Activated CD8-positive, alpha-beta T cell treated with anti-CD3 and anti-CD28 coated beads for 36 hours (primary cell): ENCODE results near the gene CRTC2. TPM values are rescaled to one million over a fixed set of nuclear protein-coding genes. Genes with fewer than 3 reads are reported as not detected.

Experiments used
- ATAC-seq: fragments of 200-7000 bp; cut with Tn5 transposase; one replicate; pipeline ENCODE4 v1.10.0; 2021; ENCODE audit warnings: mild to moderate bottlenecking, moderate library complexity
- CTCF ChIA-PET: fragments of 350-600 bp; sonication (Branson Sonifier 250); formaldehyde crosslinking; loops from one replicate; lab custom pipeline; 2021; ENCODE audit warnings: antibody characterized with exemption; lab: Charles Lee
- POLR2A ChIA-PET: fragments of 350-600 bp; sonication (Branson Sonifier 250); formaldehyde crosslinking; loops from one replicate; lab custom pipeline; 2021; ENCODE audit warnings: antibody characterized with exemption; lab: Charles Lee
- DNase-seq: peaks from one replicate; pipeline ENCODE4 v3.0.0-alpha.2; 2020
- H3K27ac Mint-ChIP-seq: one replicate; pipeline ENCODE4 v1.8.0; 2021; ENCODE audit warnings: mild to moderate bottlenecking, mixed read lengths
- H3K27me3 Mint-ChIP-seq: one replicate; pipeline ENCODE4 v1.8.0; 2021; ENCODE audit warnings: mixed read lengths
- H3K36me3 Mint-ChIP-seq: one replicate; pipeline ENCODE4 v1.8.0; 2021; ENCODE audit warnings: low read depth, mixed read lengths
- H3K4me1 Mint-ChIP-seq: one replicate; pipeline ENCODE4 v1.8.0; 2021; ENCODE audit warnings: low read depth, mixed read lengths
- H3K4me3 Mint-ChIP-seq: one replicate; pipeline ENCODE4 v1.8.0; 2021; ENCODE audit warnings: mild to moderate bottlenecking, moderate library complexity, mixed read lengths
- H3K9me3 Mint-ChIP-seq: one replicate; pipeline ENCODE4 v1.8.0; 2021; ENCODE audit warnings: mixed read lengths
- CTCF ChIP-seq: fragments of 200-600 bp; IDR thresholded peaks from one replicate; pipeline ENCODE4 v1.8.0; 2022; ENCODE audit warnings: antibody characterized with exemption, mild to moderate bottlenecking
- intact Hi-C: fragments of 100-400 bp; cut with micrococcal nuclease; formaldehyde crosslinking; loops from one replicate; pipeline ENCODE4 v1.10.0; 2022
- total RNA-seq, 2 experiments: library from RNA; stranded (reverse); gene quantifications; one replicate each; pipeline ENCODE4 v1.2.3, GENCODE V29; 2021

Gene CRTC2
- total RNA-seq, 2 experiments from 2014 or later = 67.3 to 71.8 TPM

GRCh38 chr1:153976819-153977249 is 18.4 kb upstream of the CRTC2 start:
- Mint-ChIP-seq H3K4me3 (peak overlapping the region; percentile 99), H3K36me3 (peaks cover 53% of the 10 kb centered on the region), H3K9me3 (no peaks in the 10 kb centered on the region), H3K27ac (peak overlapping the region; percentile 98), H3K27me3 (no peaks in the 10 kb centered on the region), H3K4me1 (peaks cover 34% of the 10 kb centered on the region)
- peak; percentile 1 for ATAC-seq
- CTCF ChIA-PET = interaction anchor here (0.7 to 7.1 kb wide), 7 partner anchors 9 to 180 kb away, joined by 3 to 73 read pairs (median 4); partner anchors contain the start of genes CREB3L4, RAB13, RPS27 and SLC39A1
- TF ChIP-seq CTCF = no peak
- POLR2A ChIA-PET = interaction anchor here (0.9 to 13.9 kb wide), 9 partner anchors 11 to 55 kb away, joined by 3 to 237 read pairs (median 14); partner anchors contain the start of genes CREB3L4, CRTC2, DENND4B and GATAD2B
- DNase-seq = no peak
- intact Hi-C loops = no loop called here

GRCh38 chr1:153973525-153973924 is 15.1 kb upstream of the CRTC2 start:
- no peak for ATAC-seq
- Mint-ChIP-seq H3K36me3 (peaks cover 46% of the 10 kb centered on the region), H3K27ac (peak overlapping the region; percentile 16), H3K4me3 (no peak overlapping the region), H3K9me3 (no peaks in the 10 kb centered on the region), H3K4me1 (peaks cover 34% of the 10 kb centered on the region), H3K27me3 (no peaks in the 10 kb centered on the region)
- intact Hi-C loops = no loop called here
- no peak for TF ChIP-seq CTCF
- no peak for DNase-seq
- CTCF ChIA-PET = interaction anchor here (1.1 to 7.1 kb wide), 2 partner anchors 12 to 27 kb away, joined by 3 to 73 read pairs; partner anchors contain the start of genes DENND4B and RAB13
- POLR2A ChIA-PET = interaction anchor here (1.2 to 13.9 kb wide), 5 partner anchors 8 to 221 kb away, joined by 3 to 237 read pairs (median 41); partner anchors contain the start of genes CREB3L4, DENND4B, GATAD2B and RAB13

- DNase-seq = no peak
- Mint-ChIP-seq H3K36me3 (peaks cover 45% of the 10 kb centered on the region), H3K27me3 (no peaks in the 10 kb centered on the region), H3K4me1 (peaks cover 32% of the 10 kb centered on the region), H3K4me3 (no peak overlapping the region), H3K9me3 (no peaks in the 10 kb centered on the region), H3K27ac (peak overlapping the region; percentile 57)
- intact Hi-C loops = no loop called here
- ATAC-seq = no peak
- TF ChIP-seq CTCF = no peak
- POLR2A ChIA-PET = interaction anchor here (1.2 to 13.9 kb wide), 4 partner anchors 8 to 221 kb away, joined by 3 to 237 read pairs (median 72); partner anchors contain the start of genes CREB3L4, DENND4B, RAB13 and RPS27
- CTCF ChIA-PET = interaction anchor here (0.7 to 7.1 kb wide), 3 partner anchors 13 to 26 kb away, joined by 3 to 73 read pairs (median 3); partner anchors contain the start of genes DENND4B and RAB13
These were observed 14.7 kb upstream of the CRTC2 start for GRCh38 chr1:153973071-153973470.

GRCh38 chr1:153970346-153970745 is 11.9 kb upstream of the CRTC2 start:
- POLR2A ChIA-PET = interaction anchor here (1.0 to 13.9 kb wide), 2 partner anchors 19 to 329 kb away, joined by 3 to 237 read pairs; partner anchors contain the start of genes RAB13 and RPS27
- H3K36me3 Mint-ChIP-seq = peaks cover 37% of the 10 kb centered on the region
- intact Hi-C loops = no loop called here
- no peaks in the 10 kb centered on the region for H3K27me3 Mint-ChIP-seq
- H3K9me3 Mint-ChIP-seq = no peaks in the 10 kb centered on the region
- CTCF ChIA-PET = interaction anchor here (0.6 kb wide), 1 partner anchor 294 kb away, joined by 3 read pairs; no protein-coding TSS in a partner anchor
- H3K4me3 Mint-ChIP-seq = no peak overlapping the region
- no peak overlapping the region for H3K27ac Mint-ChIP-seq
- DNase-seq (no peak), ATAC-seq (no peak)
- peaks cover 37% of the 10 kb centered on the region for H3K4me1 Mint-ChIP-seq
- no peak for TF ChIP-seq CTCF

- intact Hi-C loops = no loop called here
- Mint-ChIP-seq H3K4me1 (peaks cover 32% of the 10 kb centered on the region), H3K36me3 (peaks cover 27% of the 10 kb centered on the region), H3K9me3 (no peaks in the 10 kb centered on the region), H3K27me3 (no peaks in the 10 kb centered on the region), H3K4me3 (peak overlapping the region; percentile 29), H3K27ac (peak overlapping the region; percentile 32)
- POLR2A ChIA-PET = interaction anchor here (0.9 to 13.9 kb wide), 5 partner anchors 6 to 45 kb away, joined by 3 to 237 read pairs (median 55); partner anchors contain the start of genes CRTC2, DENND4B, JTB and RAB13
- CTCF ChIA-PET = interaction anchor here (2.3 to 5.0 kb wide), 3 partner anchors 8 to 17 kb away, joined by 7 to 56 read pairs (median 35); partner anchors contain the start of genes JTB and RAB13
- ATAC-seq (no peak), DNase-seq (no peak)
- TF ChIP-seq CTCF = no peak
These were observed 10.6 kb upstream of the CRTC2 start for GRCh38 chr1:153968972-153969371.
